MG63 (cell line): Measurements from ENCODE around the gene GLG1. TPM values are rescaled to one million over a fixed set of nuclear protein-coding genes. Genes with fewer than 3 reads are reported as not detected.
"Not testable (repeated sequence)": the region's sequence is repeated elsewhere in the genome, so short reads cannot be mapped to it uniquely, and the experiment has no call there.

Experiments
- DNase-seq: peaks from one replicate; pipeline ENCODE4 v3.0.0-alpha.2; 2020
- H3K27me3 ChIP-seq: fragments of 250-450 bp; sonication (Bioruptor Pico); 2 replicates; pipeline ENCODE4 v1.5.1; 2020; ENCODE audit warnings: mild to moderate bottlenecking, moderate library complexity
- H3K36me3 ChIP-seq: fragments of 250-450 bp; sonication (Bioruptor Pico); 2 replicates; pipeline ENCODE4 v1.5.1; 2020; ENCODE audit warnings: mild to moderate bottlenecking, moderate library complexity
- H3K4me3 ChIP-seq: fragments of 250-450 bp; sonication (Bioruptor Pico); 2 replicates; pipeline ENCODE4 v1.5.1; 2020; ENCODE audit warnings: mild to moderate bottlenecking, moderate library complexity
- H3K9me3 ChIP-seq: fragments of 250-450 bp; sonication (Bioruptor Pico); 2 replicates; pipeline ENCODE4 v1.5.1; 2020; ENCODE audit warnings: mild to moderate bottlenecking, moderate library complexity
- total RNA-seq: library from RNA; depleted of rRNA; stranded (reverse); fragments of >200 nt; shearing (Covaris generic); gene quantifications from 2 replicates; pipeline ENCODE4 v1.2.3, GENCODE V29; 2014; ENCODE audit warnings: low replicate concordance; rRNA removed

GLG1 gene
- total RNA-seq, result 29.4 and 50.4 TPM in 2 replicates

GRCh38 chr16:74606521-74607309, at the start of gene GLG1:
GLG1 (minus strand) TSS chr16:74607114; CDS start chr16:74607094, 20 bp downstream.
- peak; percentile 83 for DNase-seq
- H3K4me3 ChIP-seq, result peak within 1 kb of the TSS; percentile 76
- H3K36me3 ChIP-seq, result no peaks in the 10 kb centered on the region
- no peaks in the 10 kb centered on the region for H3K27me3 ChIP-seq
- no peaks in the 10 kb centered on the region for H3K9me3 ChIP-seq

- no peak for DNase-seq
- H3K36me3 ChIP-seq, result peaks cover 54% of the 10 kb centered on the region
- H3K4me3 ChIP-seq, result no peak overlapping the region
Observed at GRCh38 chr16:74654536-74655050, 47.7 kb upstream of the GLG1 start.

GRCh38 chr16:74652883-74653282, 46.0 kb upstream of the GLG1 start:
- DNase-seq, result not testable (repeated sequence)
- peaks cover 54% of the 10 kb centered on the region for H3K36me3 ChIP-seq

More at GRCh38 chr16:74654536-74655050, 47.7 kb upstream of the GLG1 start:
- Histone ChIP-seq H3K9me3 (no peaks in the 10 kb centered on the region), H3K27me3 (no peaks in the 10 kb centered on the region)

GRCh38 chr16:74652249-74652648, 45.3 kb upstream of the GLG1 start:
- no peaks in the 10 kb centered on the region for H3K27me3 ChIP-seq
- H3K36me3 ChIP-seq, result peaks cover 54% of the 10 kb centered on the region
- H3K4me3 ChIP-seq, result no peak overlapping the region
- H3K9me3 ChIP-seq, result no peaks in the 10 kb centered on the region
- DNase-seq, result no peak

More at GRCh38 chr16:74652883-74653282, 46.0 kb upstream of the GLG1 start:
- not testable (repeated sequence) for H3K4me3 ChIP-seq, H3K27me3 ChIP-seq, H3K9me3 ChIP-seq

GRCh38 chr16:74651841-74652240, 44.9 kb upstream of the GLG1 start:
- H3K4me3 ChIP-seq, result no peak overlapping the region
- peaks cover 52% of the 10 kb centered on the region for H3K36me3 ChIP-seq
- no peaks in the 10 kb centered on the region for H3K9me3 ChIP-seq
- no peaks in the 10 kb centered on the region for H3K27me3 ChIP-seq
- no peak for DNase-seq

GRCh38 chr16:74650966-74651567, 44.2 kb upstream of the GLG1 start:
- Histone ChIP-seq H3K9me3 (no peaks in the 10 kb centered on the region), H3K36me3 (peaks cover 45% of the 10 kb centered on the region), H3K4me3 (no peak overlapping the region), H3K27me3 (no peaks in the 10 kb centered on the region)
- DNase-seq, result no peak

- peaks cover 46% of the 10 kb centered on the region for H3K36me3 ChIP-seq
- no peak overlapping the region for H3K4me3 ChIP-seq
- no peaks in the 10 kb centered on the region for H3K27me3 ChIP-seq
- DNase-seq, result no peak
- no peaks in the 10 kb centered on the region for H3K9me3 ChIP-seq
Observed at GRCh38 chr16:74649839-74650504, 43.1 kb upstream of the GLG1 start.

GRCh38 chr16:74641969-74642368, 35.1 kb upstream of the GLG1 start:
- peaks cover 40% of the 10 kb centered on the region for H3K36me3 ChIP-seq
- no peaks in the 10 kb centered on the region for H3K27me3 ChIP-seq
- no peak for DNase-seq
- H3K9me3 ChIP-seq, result no peaks in the 10 kb centered on the region
- no peak overlapping the region for H3K4me3 ChIP-seq

- Histone ChIP-seq H3K27me3 (no peaks in the 10 kb centered on the region), H3K36me3 (peaks cover 35% of the 10 kb centered on the region)
Observed at GRCh38 chr16:74637742-74638453, 31.0 kb upstream of the GLG1 start.

GRCh38 chr16:74635303-74635702, 28.4 kb upstream of the GLG1 start:
- peaks cover 45% of the 10 kb centered on the region for H3K36me3 ChIP-seq
- no peak for DNase-seq
- no peak overlapping the region for H3K4me3 ChIP-seq
- H3K9me3 ChIP-seq, result no peaks in the 10 kb centered on the region
- H3K27me3 ChIP-seq, result no peaks in the 10 kb centered on the region

More at GRCh38 chr16:74637742-74638453, 31.0 kb upstream of the GLG1 start:
- Histone ChIP-seq H3K9me3 (no peaks in the 10 kb centered on the region), H3K4me3 (no peak overlapping the region)
- DNase-seq, result no peak

GRCh38 chr16:74633686-74634085, 26.8 kb upstream of the GLG1 start:
- Histone ChIP-seq H3K9me3 (no peaks in the 10 kb centered on the region), H3K4me3 (no peak overlapping the region), H3K27me3 (no peaks in the 10 kb centered on the region), H3K36me3 (peaks cover 41% of the 10 kb centered on the region)
- DNase-seq, result no peak

GRCh38 chr16:74627506-74628220, 20.7 kb upstream of the GLG1 start:
- Histone ChIP-seq H3K36me3 (peaks cover 52% of the 10 kb centered on the region), H3K9me3 (no peaks in the 10 kb centered on the region), H3K4me3 (no peak overlapping the region), H3K27me3 (no peaks in the 10 kb centered on the region)
- peak; percentile 10 for DNase-seq

- no peak for DNase-seq
- no peak overlapping the region for H3K4me3 ChIP-seq
- no peaks in the 10 kb centered on the region for H3K27me3 ChIP-seq
- H3K9me3 ChIP-seq, result no peaks in the 10 kb centered on the region
- peaks cover 54% of the 10 kb centered on the region for H3K36me3 ChIP-seq
Observed at GRCh38 chr16:74626741-74627416, 20.0 kb upstream of the GLG1 start.

- Histone ChIP-seq H3K9me3 (no peaks in the 10 kb centered on the region), H3K36me3 (peaks cover 50% of the 10 kb centered on the region), H3K27me3 (no peaks in the 10 kb centered on the region), H3K4me3 (no peak overlapping the region)
- no peak for DNase-seq
Observed at GRCh38 chr16:74625500-74626350, 18.8 kb upstream of the GLG1 start.

GRCh38 chr16:74623839-74624235, 16.9 kb upstream of the GLG1 start:
- DNase-seq, result no peak
- Histone ChIP-seq H3K36me3 (peaks cover 46% of the 10 kb centered on the region), H3K9me3 (no peaks in the 10 kb centered on the region), H3K27me3 (no peaks in the 10 kb centered on the region), H3K4me3 (no peak overlapping the region)
